ENCODE measurements around the gene BRPF3. TPM values are rescaled to one million over a fixed set of nuclear protein-coding genes. Genes with fewer than 3 reads are reported as not detected.

The BRPF3 gene
- total and polyA plus RNA-seq, 3 experiments from 2014 or later, result 8.4 to 26.4 (median 22.4) TPM

- Mint-ChIP-seq H3K4me3 (no peak overlapping the region), H3K27ac (no peak overlapping the region), H3K36me3 (peaks cover 8 to 33% (median 14%) of the 10 kb centered on the region in 3 donors), H3K9me3 (no peaks in the 10 kb centered on the region), H3K27me3 (peaks cover 0 to 3% of the 10 kb centered on the region in 2 donors), H3K4me1 (peaks cover 0 to 3% (median 3%) of the 10 kb centered on the region in 3 donors)
- POLR2A ChIA-PET, result no interaction called here
- peaks cover 6% of the 10 kb centered on the region for H3K36me3 ChIP-seq (ENCODE audit: insufficient read depth, low read length)
- H3K4me3 ChIP-seq (ENCODE audit: low read length), result no peak overlapping the region
- no peaks in the 10 kb centered on the region for H3K9me3 ChIP-seq (ENCODE audit: low read length)
- no peak overlapping the region for H3K27ac ChIP-seq (ENCODE audit: low read depth, low read length)
- CTCF ChIA-PET, result no interaction called here
- no peak for DNase-seq
- no peaks in the 10 kb centered on the region for H3K27me3 ChIP-seq (ENCODE audit: insufficient read depth, low read length, poor library complexity, severe bottlenecking)
- no peaks in the 10 kb centered on the region for H3K4me1 ChIP-seq (ENCODE audit: insufficient read depth, low read length)
Measured at GRCh38 chr6:36235862-36236261, 39.3 kb downstream of the BRPF3 start.

- Mint-ChIP-seq H3K27ac (peak overlapping the region in 1 of 8 donors; percentile 47), H3K27me3 (peaks cover 5 to 9% of the 10 kb centered on the region in 2 donors), H3K4me3 (no peak overlapping the region), H3K4me1 (peaks cover 5 to 7% (median 5%) of the 10 kb centered on the region in 3 donors), H3K36me3 (peaks cover 4 to 10% (median 4%) of the 10 kb centered on the region in 3 donors), H3K9me3 (no peaks in the 10 kb centered on the region)
- Histone ChIP-seq H3K27ac (ENCODE audit: low read depth, low read length) (no peak overlapping the region), H3K4me1 (ENCODE audit: insufficient read depth, low read length) (no peaks in the 10 kb centered on the region), H3K4me3 (ENCODE audit: low read length) (no peak overlapping the region), H3K36me3 (ENCODE audit: insufficient read depth, low read length) (no peaks in the 10 kb centered on the region), H3K27me3 (ENCODE audit: insufficient read depth, low read length, poor library complexity, severe bottlenecking) (no peaks in the 10 kb centered on the region), H3K9me3 (ENCODE audit: low read length) (no peaks in the 10 kb centered on the region)
- ChIA-PET POLR2A (no interaction called here), CTCF (no interaction called here)
- DNase-seq, result no peak
Measured at GRCh38 chr6:36239774-36240173, 43.2 kb downstream of the BRPF3 start.

GRCh38 chr6:36241728-36242127, 45.2 kb downstream of the BRPF3 start:
- no peaks in the 10 kb centered on the region for H3K9me3 Mint-ChIP-seq
- CTCF ChIA-PET, result interaction anchor here (1.5 kb wide), 1 partner anchor 60 kb away, joined by 3 read pairs; no protein-coding TSS in a partner anchor
- H3K27me3 ChIP-seq (ENCODE audit: insufficient read depth, low read length, poor library complexity, severe bottlenecking), result no peaks in the 10 kb centered on the region
- no peak overlapping the region for H3K27ac Mint-ChIP-seq
- no peaks in the 10 kb centered on the region for H3K4me1 ChIP-seq (ENCODE audit: insufficient read depth, low read length)
- no peaks in the 10 kb centered on the region for H3K36me3 ChIP-seq (ENCODE audit: insufficient read depth, low read length)
- H3K4me1 Mint-ChIP-seq, result peaks cover 5 to 7% (median 5%) of the 10 kb centered on the region in 3 donors
- POLR2A ChIA-PET, result no interaction called here
- peaks cover 0 to 14% (median 1%) of the 10 kb centered on the region in 3 donors for H3K36me3 Mint-ChIP-seq
- H3K4me3 ChIP-seq (ENCODE audit: low read length), result no peak overlapping the region
- no peak overlapping the region for H3K4me3 Mint-ChIP-seq
- H3K9me3 ChIP-seq (ENCODE audit: low read length), result no peaks in the 10 kb centered on the region
- no peak overlapping the region for H3K27ac ChIP-seq (ENCODE audit: low read depth, low read length)
- H3K27me3 Mint-ChIP-seq, result peaks cover 5 to 6% of the 10 kb centered on the region in 2 donors
- DNase-seq, result no peak

GRCh38 chr6:36242161-36242560, 45.6 kb downstream of the BRPF3 start:
- no peak overlapping the region for H3K4me3 ChIP-seq (ENCODE audit: low read length)
- no peak overlapping the region for H3K27ac ChIP-seq (ENCODE audit: low read depth, low read length)
- ChIA-PET POLR2A (no interaction called here), CTCF (interaction anchor here (1.5 kb wide), 1 partner anchor 60 kb away, joined by 3 read pairs; no protein-coding TSS in a partner anchor)
- DNase-seq, result no peak
- Mint-ChIP-seq H3K4me1 (peaks cover 5 to 7% (median 5%) of the 10 kb centered on the region in 3 donors), H3K9me3 (no peaks in the 10 kb centered on the region), H3K27ac (no peak overlapping the region), H3K36me3 (peaks cover 0 to 14% (median 1%) of the 10 kb centered on the region in 3 donors), H3K27me3 (peaks cover 5 to 6% of the 10 kb centered on the region in 2 donors), H3K4me3 (no peak overlapping the region)
- no peaks in the 10 kb centered on the region for H3K36me3 ChIP-seq (ENCODE audit: insufficient read depth, low read length)
- no peaks in the 10 kb centered on the region for H3K9me3 ChIP-seq (ENCODE audit: low read length)
- no peaks in the 10 kb centered on the region for H3K27me3 ChIP-seq (ENCODE audit: insufficient read depth, low read length, poor library complexity, severe bottlenecking)
- no peaks in the 10 kb centered on the region for H3K4me1 ChIP-seq (ENCODE audit: insufficient read depth, low read length)

DNA sequence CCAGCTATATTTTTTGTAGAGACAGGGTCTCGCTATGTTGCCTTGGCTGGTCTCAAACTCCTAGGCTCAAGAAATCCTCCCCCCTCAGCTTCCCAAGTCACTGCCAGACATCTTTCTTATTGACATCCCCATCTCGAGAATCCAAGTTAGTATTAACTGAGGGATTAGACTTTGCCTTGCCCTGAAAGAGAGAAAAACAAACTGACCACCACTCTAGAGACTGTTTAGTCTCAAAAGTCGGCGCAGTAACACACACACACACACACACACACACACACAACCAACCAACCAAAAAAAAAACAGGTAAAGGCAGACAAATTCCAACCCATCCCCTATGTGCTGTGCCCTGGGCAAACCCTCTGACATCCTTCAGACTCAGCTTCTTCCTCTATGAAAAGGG, 46.1 kb downstream of the BRPF3 start:
- Histone ChIP-seq H3K4me3 (ENCODE audit: low read length) (no peak overlapping the region), H3K36me3 (ENCODE audit: insufficient read depth, low read length) (no peaks in the 10 kb centered on the region), H3K4me1 (ENCODE audit: insufficient read depth, low read length) (no peaks in the 10 kb centered on the region), H3K9me3 (ENCODE audit: low read length) (no peaks in the 10 kb centered on the region), H3K27ac (ENCODE audit: low read depth, low read length) (no peak overlapping the region), H3K27me3 (ENCODE audit: insufficient read depth, low read length, poor library complexity, severe bottlenecking) (no peaks in the 10 kb centered on the region)
- H3K36me3 Mint-ChIP-seq, result peaks cover 0 to 14% (median 1%) of the 10 kb centered on the region in 3 donors
- CTCF ChIA-PET, result interaction anchor here (1.5 kb wide), 1 partner anchor 59 kb away, joined by 3 read pairs; no protein-coding TSS in a partner anchor
- no peak for DNase-seq
- H3K27me3 Mint-ChIP-seq, result peaks cover 5 to 6% of the 10 kb centered on the region in 2 donors
- POLR2A ChIA-PET, result interaction anchor here (0.7 kb wide), 1 partner anchor 1961 kb away, joined by 8 read pairs; no protein-coding TSS in a partner anchor
- peaks cover 5 to 7% (median 5%) of the 10 kb centered on the region in 3 donors for H3K4me1 Mint-ChIP-seq
- no peaks in the 10 kb centered on the region for H3K9me3 Mint-ChIP-seq
- H3K27ac Mint-ChIP-seq, result no peak overlapping the region
- H3K4me3 Mint-ChIP-seq, result no peak overlapping the region

GRCh38 chr6:36243562-36244212, 47.1 kb downstream of the BRPF3 start:
- no peak overlapping the region for H3K4me3 Mint-ChIP-seq
- no peaks in the 10 kb centered on the region for H3K9me3 ChIP-seq (ENCODE audit: low read length)
- ChIA-PET CTCF (no interaction called here), POLR2A (no interaction called here)
- peaks cover 0 to 14% (median under 1%) of the 10 kb centered on the region in 3 donors for H3K36me3 Mint-ChIP-seq
- DNase-seq, result no peak
- H3K36me3 ChIP-seq (ENCODE audit: insufficient read depth, low read length), result no peaks in the 10 kb centered on the region
- no peak overlapping the region for H3K27ac ChIP-seq (ENCODE audit: low read depth, low read length)
- H3K27me3 ChIP-seq (ENCODE audit: insufficient read depth, low read length, poor library complexity, severe bottlenecking), result no peaks in the 10 kb centered on the region
- no peak overlapping the region for H3K4me3 ChIP-seq (ENCODE audit: low read length)
- H3K27ac Mint-ChIP-seq, result no peak overlapping the region
- H3K4me1 Mint-ChIP-seq, result peaks cover 5 to 7% (median 5%) of the 10 kb centered on the region in 3 donors
- peaks cover 5 to 6% of the 10 kb centered on the region in 2 donors for H3K27me3 Mint-ChIP-seq
- H3K9me3 Mint-ChIP-seq, result no peaks in the 10 kb centered on the region
- no peaks in the 10 kb centered on the region for H3K4me1 ChIP-seq (ENCODE audit: insufficient read depth, low read length)

DNA sequence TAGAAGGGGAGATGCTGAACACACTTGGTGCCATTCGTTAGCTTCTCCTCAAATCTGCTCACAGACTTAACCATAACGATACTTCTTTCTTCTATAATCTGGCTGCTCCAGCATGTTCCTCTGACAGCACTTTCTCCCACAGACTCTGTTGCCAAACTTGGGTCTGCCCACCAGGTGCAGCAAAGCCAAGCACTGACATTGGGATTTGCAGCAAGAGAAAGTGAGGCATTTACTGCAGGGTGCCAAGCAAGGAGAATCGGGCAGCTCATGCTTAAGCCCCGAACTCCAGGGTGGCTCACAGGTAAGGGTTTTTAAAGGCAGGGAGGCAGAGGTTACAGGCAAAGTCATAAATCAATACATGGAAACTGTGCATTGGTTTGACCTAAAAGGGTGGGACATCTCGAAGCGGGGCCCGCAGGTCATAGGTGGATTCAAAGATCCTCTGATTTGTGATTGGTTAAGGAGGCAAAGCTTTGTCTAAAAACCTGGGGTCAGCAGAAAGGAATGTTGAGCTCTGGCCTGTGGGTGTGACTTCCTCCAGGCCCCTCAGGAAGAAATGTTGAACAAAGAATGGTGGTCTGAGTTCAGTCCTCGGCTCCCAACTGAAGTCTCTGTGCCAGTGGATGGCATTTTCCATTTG, 48.2 kb downstream of the BRPF3 start:
- H3K9me3 Mint-ChIP-seq, result no peaks in the 10 kb centered on the region
- Histone ChIP-seq H3K4me3 (ENCODE audit: low read length) (no peak overlapping the region), H3K27ac (ENCODE audit: low read depth, low read length) (no peak overlapping the region), H3K9me3 (ENCODE audit: low read length) (no peaks in the 10 kb centered on the region), H3K4me1 (ENCODE audit: insufficient read depth, low read length) (no peaks in the 10 kb centered on the region), H3K36me3 (ENCODE audit: insufficient read depth, low read length) (no peaks in the 10 kb centered on the region), H3K27me3 (ENCODE audit: insufficient read depth, low read length, poor library complexity, severe bottlenecking) (no peaks in the 10 kb centered on the region)
- H3K4me3 Mint-ChIP-seq, result no peak overlapping the region
- ChIA-PET CTCF (no interaction called here), POLR2A (no interaction called here)
- peaks cover 5 to 7% (median 5%) of the 10 kb centered on the region in 3 donors for H3K4me1 Mint-ChIP-seq
- H3K27me3 Mint-ChIP-seq, result peaks cover 5 to 7% of the 10 kb centered on the region in 2 donors
- no peak for DNase-seq
- no peak overlapping the region for H3K27ac Mint-ChIP-seq
- H3K36me3 Mint-ChIP-seq, result peaks cover 0 to 12% (median 0%) of the 10 kb centered on the region in 3 donors

DNA sequence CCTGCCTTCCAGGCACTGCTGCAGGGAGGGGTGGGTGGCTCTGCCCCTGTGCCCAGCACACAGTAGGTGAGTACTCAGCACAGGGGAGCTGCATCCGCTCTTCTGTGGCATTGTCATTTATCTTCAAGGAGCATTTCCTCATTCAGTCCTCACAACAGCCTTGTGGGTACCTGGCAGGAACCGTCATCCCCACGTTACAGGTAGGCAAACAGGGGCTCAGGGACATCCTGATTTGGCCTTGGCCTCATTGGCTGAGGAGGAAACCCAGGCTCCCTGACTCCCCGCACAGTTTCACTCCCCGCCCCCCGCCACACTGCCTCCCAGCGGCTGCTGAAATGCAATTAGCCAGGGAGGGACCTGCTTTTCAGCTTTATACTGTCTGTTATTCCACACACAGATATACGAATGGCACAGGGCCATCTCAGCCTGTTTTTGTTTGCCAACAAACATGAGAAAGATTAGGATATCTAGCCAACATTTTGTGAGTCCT, 49.1 kb downstream of the BRPF3 start:
- no peaks in the 10 kb centered on the region for H3K36me3 ChIP-seq (ENCODE audit: insufficient read depth, low read length)
- no peaks in the 10 kb centered on the region for H3K4me1 ChIP-seq (ENCODE audit: insufficient read depth, low read length)
- POLR2A ChIA-PET, result no interaction called here

More for the DNA sequence above, 49.1 kb downstream of the BRPF3 start:
- peak in 1 of 5 donors; percentile 20 for DNase-seq
- CTCF ChIA-PET, result no interaction called here
- Histone ChIP-seq H3K27ac (ENCODE audit: low read depth, low read length) (no peak overlapping the region), H3K9me3 (ENCODE audit: low read length) (no peaks in the 10 kb centered on the region), H3K27me3 (ENCODE audit: insufficient read depth, low read length, poor library complexity, severe bottlenecking) (no peaks in the 10 kb centered on the region), H3K4me3 (ENCODE audit: low read length) (no peak overlapping the region)
- peaks cover 5 to 7% of the 10 kb centered on the region in 2 donors for H3K27me3 Mint-ChIP-seq
- H3K9me3 Mint-ChIP-seq, result no peaks in the 10 kb centered on the region
- H3K4me1 Mint-ChIP-seq, result peaks cover 5 to 7% (median 5%) of the 10 kb centered on the region in 3 donors
- H3K36me3 Mint-ChIP-seq, result peaks cover 0 to 11% (median 0%) of the 10 kb centered on the region in 3 donors
- H3K27ac Mint-ChIP-seq, result no peak overlapping the region
- no peak overlapping the region for H3K4me3 Mint-ChIP-seq
